Measurements from ENCODE around the gene TM2D3.

GRCh38 chr15:101615986-101616848, 36.0 kb downstream of the TM2D3 start:
- TF ChIP-seq CTCF (IDR thresholded peaks at IDR 0.05; ENCODE audit: insufficient read depth, low read length), result no peak
- TF ChIP-seq POLR2AphosphoS5 (IDR thresholded peaks at IDR 0.05; ENCODE audit: low read depth), result no peak
- TF ChIP-seq REST (IDR thresholded peaks at IDR 0.05; ENCODE audit: insufficient replicate concordance, low read depth), result no peak
- TF ChIP-seq GABPA (IDR thresholded peaks at IDR 0.05; ENCODE audit: low read depth), result no peak
- TF ChIP-seq SPI1 (IDR thresholded peaks at IDR 0.05; ENCODE audit: borderline replicate concordance, low read depth), result no peak

Data from HL-60 (cell line).